Measurements from ENCODE around the gene AQP6. TPM values are rescaled to one million over a fixed set of nuclear protein-coding genes. Genes with fewer than 3 reads are reported as not detected.
"Not testable (repeated sequence)": the region's sequence is repeated elsewhere in the genome, so short reads cannot be mapped to it uniquely, and the experiment has no call there.

AQP6 gene
- total RNA-seq, 1 experiment from 2014 or later, result 0.11 TPM

DNA sequence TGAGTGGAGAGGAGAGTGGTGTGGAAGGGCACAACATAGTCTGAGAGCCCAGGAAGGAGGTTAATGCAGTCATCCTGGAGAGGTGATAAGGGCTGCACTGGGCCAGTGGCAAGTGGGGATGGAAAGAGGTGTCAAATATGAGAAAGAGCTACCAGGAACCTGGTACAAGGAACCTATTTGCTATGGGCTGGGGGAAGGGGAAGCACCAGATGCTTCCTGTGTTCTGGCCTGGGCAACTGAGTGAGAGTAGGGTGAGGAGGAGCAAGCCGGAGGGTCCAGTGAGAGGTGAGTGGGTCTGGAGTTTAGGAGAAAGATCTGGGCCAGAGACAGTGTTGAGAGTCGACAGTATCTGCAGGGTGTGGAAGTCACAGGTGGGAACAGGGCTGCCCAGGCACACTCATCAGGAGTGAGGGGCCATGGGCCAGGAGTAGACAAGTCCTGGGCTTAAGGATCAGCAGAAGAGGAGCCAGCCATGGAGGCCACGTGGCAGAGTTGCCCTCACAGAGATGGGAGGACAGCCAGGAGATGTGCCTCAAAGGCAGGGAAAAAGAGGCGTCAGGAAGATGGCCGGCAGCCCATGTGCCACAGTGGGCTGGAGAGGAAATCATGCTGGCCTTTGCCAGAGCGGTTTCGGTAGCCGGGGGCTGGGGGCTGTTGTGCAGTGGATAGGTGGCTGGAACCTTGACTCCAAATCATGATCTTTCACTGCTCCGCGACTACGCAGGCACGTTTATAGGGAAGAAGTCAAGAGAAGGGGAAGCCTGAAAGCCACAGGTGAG lies 2.9 kb upstream of the AQP6 start:
- no peak for DNase-seq (ENCODE audit: low read depth)

GRCh38 chr12:49970658-49971057 lies 2.1 kb upstream of the AQP6 start:
- DNase-seq (ENCODE audit: low read depth), result no peak

DNA sequence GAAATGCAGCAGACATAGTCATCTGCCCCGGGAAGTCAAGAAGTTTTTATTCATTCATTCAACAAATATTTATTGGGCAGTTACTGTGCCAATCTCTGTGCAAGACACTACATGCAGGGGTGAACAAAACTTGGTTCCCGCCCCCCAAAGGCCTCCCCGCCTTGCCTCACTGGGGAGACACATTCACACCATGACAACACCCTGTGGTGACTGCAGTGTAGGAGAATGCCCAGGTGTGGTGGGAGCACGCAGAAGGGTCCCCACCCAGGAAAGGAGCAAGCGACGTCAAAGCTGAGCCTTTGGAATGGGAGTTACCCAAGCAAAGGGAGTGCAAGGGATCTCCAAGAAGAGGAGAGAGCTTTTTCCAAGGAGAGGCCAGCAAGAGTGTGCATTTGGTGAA lies 1.6 kb upstream of the AQP6 start:
- DNase-seq (ENCODE audit: low read depth), result no peak

- no peak for DNase-seq (ENCODE audit: low read depth)
Observed at GRCh38 chr12:49972129-49972528, 618 bp upstream of the AQP6 start.

- no peak for DNase-seq (ENCODE audit: low read depth)
Observed at GRCh38 chr12:49973361-49973830, 649 bp downstream of the AQP6 start.

GRCh38 chr12:49974231-49974675 lies 1.5 kb downstream of the AQP6 start:
- DNase-seq (ENCODE audit: low read depth), result peak; percentile 40

- no peak for DNase-seq (ENCODE audit: low read depth)
Observed at GRCh38 chr12:49974677-49975317, 2.0 kb downstream of the AQP6 start.

DNA sequence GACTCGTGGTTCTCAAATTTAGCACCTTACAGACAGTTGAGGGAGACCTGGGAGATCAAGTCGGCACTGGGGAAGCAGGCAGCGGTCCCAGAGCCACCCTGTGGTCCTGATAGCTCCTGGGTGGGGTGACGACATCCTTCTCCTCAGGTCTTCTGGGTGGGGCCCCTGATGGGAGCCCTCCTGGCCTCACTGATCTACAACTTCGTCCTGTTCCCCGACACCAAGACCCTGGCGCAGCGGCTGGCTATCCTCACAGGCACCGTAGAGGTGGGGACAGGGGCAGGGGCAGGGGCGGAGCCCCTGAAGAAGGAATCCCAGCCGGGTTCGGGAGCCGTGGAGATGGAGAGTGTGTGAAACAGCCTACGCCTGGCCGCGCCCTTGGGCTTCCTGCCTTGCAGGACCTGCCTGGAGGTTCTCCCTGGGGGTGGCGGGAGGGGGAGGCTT lies 2.6 kb downstream of the AQP6 start:
- no peak for DNase-seq (ENCODE audit: low read depth)

DNA sequence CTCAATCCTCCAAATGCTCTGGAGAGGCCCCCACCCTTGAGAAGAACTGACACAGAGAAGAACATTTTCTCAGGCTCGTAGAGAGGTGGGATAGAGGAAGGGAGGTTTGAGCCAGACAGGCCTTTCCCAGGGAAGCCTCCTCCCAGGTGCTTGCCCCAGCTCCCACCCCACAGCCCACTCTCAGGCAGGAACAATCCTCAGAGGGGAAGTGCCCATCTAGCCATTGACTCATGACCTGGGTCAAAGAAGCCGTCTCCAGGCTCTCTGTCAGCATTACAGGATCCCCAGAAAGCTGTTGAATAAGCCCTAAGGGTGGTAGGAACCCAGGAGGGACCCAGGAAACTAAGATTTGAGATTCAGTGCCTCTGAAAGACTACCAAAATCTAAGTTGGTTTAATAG lies 3.8 kb downstream of the AQP6 start:
- no peak for DNase-seq (ENCODE audit: low read depth)

- DNase-seq (ENCODE audit: low read depth), result no peak
Observed at GRCh38 chr12:49978125-49978524, 5.4 kb downstream of the AQP6 start.

GRCh38 chr12:49979016-49979586 lies 6.4 kb downstream of the AQP6 start:
- no peak for DNase-seq (ENCODE audit: low read depth)

GRCh38 chr12:49979791-49980190 lies 7.0 kb downstream of the AQP6 start:
- no peak for DNase-seq (ENCODE audit: low read depth)

GRCh38 chr12:49980501-49981349 lies 8.0 kb downstream of the AQP6 start:
- no peak for DNase-seq (ENCODE audit: low read depth)

GRCh38 chr12:49982246-49983087 lies 9.7 kb downstream of the AQP6 start:
- DNase-seq (ENCODE audit: low read depth), result no peak

DNA sequence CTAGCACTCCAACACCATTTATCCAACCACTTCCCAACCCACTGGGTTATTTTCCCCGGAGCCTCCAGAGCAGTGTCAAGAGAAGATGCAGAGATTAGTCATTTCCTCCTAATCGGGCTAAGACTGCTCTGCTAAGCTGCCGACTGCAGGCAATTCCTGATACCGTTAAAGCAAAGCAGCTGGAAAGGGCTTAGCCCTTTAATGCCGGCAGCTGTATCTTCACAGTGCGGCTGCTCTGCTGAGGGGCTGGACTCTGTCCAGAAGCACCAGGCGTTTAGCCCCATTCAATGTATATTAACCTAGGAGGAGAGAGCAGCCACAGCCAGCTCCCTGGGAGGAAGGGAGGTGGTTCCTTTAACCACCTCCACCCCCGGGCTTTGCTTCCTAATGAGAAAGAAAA lies 11.1 kb downstream of the AQP6 start:
- peak; percentile 78 for DNase-seq (ENCODE audit: low read depth)

- no peak for DNase-seq (ENCODE audit: low read depth)
Observed at GRCh38 chr12:49984476-49985359, 12.0 kb downstream of the AQP6 start.

- DNase-seq (ENCODE audit: low read depth), result no peak
Observed at GRCh38 chr12:49985981-49986380, 13.2 kb downstream of the AQP6 start.

DNA sequence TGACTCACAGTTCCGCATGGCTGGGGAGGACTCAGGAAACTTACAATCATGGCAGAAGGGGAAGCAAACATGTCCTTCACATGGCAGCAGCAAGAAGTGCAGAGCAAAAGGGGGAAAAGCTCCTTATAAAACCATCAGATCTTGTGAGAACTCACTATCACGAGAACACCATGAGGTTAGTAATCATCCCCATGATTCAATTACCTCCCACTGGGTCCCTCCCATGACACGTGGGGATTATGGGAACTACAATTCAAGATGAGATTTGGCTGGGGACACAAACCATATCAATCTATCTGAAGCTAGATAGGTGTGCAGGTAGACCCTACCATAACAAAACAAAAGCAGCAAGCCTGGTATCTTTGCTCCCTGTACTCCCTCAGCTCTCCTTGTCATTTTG lies 13.7 kb downstream of the AQP6 start:
- not testable (repeated sequence) for DNase-seq (ENCODE audit: low read depth)

DNA sequence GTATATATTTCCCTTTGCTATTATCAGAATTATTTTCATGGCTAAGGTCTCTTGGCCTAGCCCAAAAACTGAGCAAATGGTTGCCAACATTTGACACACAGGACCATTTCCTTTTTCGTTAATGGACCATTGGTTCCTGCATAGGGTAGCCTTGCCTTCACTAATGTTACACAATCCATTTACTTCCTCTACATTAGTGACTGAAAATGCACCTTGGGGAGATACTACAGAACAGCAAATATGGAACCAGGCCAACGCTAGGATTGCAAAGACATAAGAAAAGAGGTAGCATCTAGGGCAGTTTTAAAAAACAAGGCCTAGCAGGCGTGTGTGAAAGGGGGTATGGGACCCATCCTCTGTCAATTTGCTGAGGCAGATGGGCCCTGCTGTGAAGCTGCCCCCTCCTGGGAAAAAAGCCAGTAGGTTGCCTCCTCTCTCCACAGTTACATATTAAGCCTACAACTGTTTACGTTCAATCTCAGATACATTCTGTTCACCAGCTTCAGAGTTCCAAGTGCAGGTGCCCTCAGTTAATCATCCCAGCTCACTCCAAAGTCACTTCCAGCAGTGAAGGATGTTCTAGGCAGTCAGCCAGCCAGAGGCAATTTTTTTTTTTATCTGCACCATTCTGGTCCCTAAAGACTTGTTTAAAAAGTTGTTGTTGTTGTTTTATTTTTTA lies 15.0 kb downstream of the AQP6 start:
- no peak for DNase-seq (ENCODE audit: low read depth)
